ENCODE results near the gene PCDHGA1.
A peak's percentile ranks its signal among the peaks of the same experiment; 100 is the strongest.

PCDHGA1 gene

DNA sequence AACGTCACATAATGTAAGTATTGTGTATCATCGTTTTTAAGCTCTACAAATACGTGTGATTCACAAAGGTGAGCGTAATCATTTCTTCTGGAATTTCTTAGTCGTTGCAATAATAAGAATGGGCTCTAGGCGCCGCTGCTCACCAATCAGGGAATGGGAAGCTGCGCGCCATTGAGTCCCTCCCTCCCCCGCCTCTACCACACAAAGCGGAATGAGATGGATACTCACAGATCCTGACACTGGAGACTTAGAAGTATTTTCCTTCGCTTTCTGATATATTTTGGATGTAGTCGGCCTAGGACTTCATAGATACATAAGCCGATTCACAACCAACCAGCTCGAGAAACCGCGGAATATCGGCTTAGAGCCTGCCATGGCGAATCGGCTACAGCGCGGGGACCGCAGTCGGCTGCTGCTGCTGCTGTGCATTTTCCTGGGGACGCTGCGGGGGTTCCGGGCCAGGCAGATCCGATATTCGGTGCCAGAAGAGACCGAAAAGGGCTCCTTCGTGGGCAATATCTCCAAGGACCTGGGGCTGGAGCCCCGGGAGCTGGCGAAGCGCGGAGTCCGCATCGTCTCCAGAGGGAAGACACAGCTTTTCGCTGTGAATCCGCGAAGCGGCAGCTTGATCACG is 90.7 kb downstream of the PCDHGA1 start, which contains the start of gene PCDHGA11 (continued):
- TF ChIP-seq, protein P1, sequence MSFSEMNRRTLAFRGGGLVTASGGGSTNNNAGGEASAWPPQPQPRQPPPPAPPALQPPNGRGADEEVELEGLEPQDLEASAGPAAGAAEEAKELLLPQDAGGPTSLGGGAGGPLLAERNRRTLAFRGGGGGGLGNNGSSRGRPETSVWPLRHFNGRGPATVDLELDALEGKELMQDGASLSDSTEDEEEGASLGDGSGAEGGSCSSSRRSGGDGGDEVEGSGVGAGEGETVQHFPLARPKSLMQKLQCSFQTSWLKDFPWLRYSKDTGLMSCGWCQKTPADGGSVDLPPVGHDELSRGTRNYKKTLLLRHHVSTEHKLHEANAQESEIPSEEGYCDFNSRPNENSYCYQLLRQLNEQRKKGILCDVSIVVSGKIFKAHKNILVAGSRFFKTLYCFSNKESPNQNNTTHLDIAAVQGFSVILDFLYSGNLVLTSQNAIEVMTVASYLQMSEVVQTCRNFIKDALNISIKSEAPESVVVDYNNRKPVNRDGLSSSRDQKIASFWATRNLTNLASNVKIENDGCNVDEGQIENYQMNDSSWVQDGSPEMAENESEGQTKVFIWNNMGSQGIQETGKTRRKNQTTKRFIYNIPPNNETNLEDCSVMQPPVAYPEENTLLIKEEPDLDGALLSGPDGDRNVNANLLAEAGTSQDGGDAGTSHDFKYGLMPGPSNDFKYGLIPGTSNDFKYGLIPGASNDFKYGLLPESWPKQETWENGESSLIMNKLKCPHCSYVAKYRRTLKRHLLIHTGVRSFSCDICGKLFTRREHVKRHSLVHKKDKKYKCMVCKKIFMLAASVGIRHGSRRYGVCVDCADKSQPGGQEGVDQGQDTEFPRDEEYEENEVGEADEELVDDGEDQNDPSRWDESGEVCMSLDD (tag by site-specific recombination; IDR thresholded peaks at IDR 0.05) = no peak
- TF ChIP-seq, protein P2, sequence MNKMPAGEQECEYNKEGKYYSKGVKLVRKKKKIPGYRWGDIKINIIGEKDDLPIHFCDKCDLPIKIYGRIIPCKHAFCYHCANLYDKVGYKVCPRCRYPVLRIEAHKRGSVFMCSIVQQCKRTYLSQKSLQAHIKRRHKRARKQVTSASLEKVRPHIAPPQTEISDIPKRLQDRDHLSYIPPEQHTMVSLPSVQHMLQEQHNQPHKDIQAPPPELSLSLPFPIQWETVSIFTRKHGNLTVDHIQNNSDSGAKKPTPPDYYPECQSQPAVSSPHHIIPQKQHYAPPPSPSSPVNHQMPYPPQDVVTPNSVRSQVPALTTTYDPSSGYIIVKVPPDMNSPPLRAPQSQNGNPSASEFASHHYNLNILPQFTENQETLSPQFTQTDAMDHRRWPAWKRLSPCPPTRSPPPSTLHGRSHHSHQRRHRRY (tag by site-specific recombination; IDR thresholded peaks at IDR 0.05) = no peak
- no peak for TF ChIP-seq MEIS1 (CRISPR knock-in tag; IDR thresholded peaks at IDR 0.05; ENCODE audit: borderline replicate concordance)
- TF ChIP-seq, protein P3, sequence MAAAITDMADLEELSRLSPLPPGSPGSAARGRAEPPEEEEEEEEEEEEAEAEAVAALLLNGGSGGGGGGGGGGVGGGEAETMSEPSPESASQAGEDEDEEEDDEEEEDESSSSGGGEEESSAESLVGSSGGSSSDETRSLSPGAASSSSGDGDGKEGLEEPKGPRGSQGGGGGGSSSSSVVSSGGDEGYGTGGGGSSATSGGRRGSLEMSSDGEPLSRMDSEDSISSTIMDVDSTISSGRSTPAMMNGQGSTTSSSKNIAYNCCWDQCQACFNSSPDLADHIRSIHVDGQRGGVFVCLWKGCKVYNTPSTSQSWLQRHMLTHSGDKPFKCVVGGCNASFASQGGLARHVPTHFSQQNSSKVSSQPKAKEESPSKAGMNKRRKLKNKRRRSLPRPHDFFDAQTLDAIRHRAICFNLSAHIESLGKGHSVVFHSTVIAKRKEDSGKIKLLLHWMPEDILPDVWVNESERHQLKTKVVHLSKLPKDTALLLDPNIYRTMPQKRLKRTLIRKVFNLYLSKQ (tag by site-specific recombination; IDR thresholded peaks at IDR 0.05; ENCODE audit: borderline replicate concordance) = no peak
- TF ChIP-seq ZBTB20 (tag by site-specific recombination; IDR thresholded peaks at IDR 0.05) = peak; percentile 22; the same call in 1 of the 2 replicates
- no peak for TF ChIP-seq ZNF350 (tag by site-specific recombination; IDR thresholded peaks at IDR 0.05)
- TF ChIP-seq ZNF585B (tag by site-specific recombination; IDR thresholded peaks at IDR 0.05) = no peak
- TF ChIP-seq, protein P4, sequence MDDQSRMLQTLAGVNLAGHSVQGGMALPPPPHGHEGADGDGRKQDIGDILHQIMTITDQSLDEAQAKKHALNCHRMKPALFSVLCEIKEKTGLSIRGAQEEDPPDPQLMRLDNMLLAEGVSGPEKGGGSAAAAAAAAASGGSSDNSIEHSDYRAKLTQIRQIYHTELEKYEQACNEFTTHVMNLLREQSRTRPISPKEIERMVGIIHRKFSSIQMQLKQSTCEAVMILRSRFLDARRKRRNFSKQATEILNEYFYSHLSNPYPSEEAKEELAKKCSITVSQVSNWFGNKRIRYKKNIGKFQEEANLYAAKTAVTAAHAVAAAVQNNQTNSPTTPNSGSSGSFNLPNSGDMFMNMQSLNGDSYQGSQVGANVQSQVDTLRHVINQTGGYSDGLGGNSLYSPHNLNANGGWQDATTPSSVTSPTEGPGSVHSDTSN (CRISPR knock-in tag; IDR thresholded peaks at IDR 0.05) = no peak
- no peak for TF ChIP-seq ZNF214 (tag by site-specific recombination; IDR thresholded peaks at IDR 0.05; ENCODE audit: borderline replicate concordance)
- TF ChIP-seq, protein P5, sequence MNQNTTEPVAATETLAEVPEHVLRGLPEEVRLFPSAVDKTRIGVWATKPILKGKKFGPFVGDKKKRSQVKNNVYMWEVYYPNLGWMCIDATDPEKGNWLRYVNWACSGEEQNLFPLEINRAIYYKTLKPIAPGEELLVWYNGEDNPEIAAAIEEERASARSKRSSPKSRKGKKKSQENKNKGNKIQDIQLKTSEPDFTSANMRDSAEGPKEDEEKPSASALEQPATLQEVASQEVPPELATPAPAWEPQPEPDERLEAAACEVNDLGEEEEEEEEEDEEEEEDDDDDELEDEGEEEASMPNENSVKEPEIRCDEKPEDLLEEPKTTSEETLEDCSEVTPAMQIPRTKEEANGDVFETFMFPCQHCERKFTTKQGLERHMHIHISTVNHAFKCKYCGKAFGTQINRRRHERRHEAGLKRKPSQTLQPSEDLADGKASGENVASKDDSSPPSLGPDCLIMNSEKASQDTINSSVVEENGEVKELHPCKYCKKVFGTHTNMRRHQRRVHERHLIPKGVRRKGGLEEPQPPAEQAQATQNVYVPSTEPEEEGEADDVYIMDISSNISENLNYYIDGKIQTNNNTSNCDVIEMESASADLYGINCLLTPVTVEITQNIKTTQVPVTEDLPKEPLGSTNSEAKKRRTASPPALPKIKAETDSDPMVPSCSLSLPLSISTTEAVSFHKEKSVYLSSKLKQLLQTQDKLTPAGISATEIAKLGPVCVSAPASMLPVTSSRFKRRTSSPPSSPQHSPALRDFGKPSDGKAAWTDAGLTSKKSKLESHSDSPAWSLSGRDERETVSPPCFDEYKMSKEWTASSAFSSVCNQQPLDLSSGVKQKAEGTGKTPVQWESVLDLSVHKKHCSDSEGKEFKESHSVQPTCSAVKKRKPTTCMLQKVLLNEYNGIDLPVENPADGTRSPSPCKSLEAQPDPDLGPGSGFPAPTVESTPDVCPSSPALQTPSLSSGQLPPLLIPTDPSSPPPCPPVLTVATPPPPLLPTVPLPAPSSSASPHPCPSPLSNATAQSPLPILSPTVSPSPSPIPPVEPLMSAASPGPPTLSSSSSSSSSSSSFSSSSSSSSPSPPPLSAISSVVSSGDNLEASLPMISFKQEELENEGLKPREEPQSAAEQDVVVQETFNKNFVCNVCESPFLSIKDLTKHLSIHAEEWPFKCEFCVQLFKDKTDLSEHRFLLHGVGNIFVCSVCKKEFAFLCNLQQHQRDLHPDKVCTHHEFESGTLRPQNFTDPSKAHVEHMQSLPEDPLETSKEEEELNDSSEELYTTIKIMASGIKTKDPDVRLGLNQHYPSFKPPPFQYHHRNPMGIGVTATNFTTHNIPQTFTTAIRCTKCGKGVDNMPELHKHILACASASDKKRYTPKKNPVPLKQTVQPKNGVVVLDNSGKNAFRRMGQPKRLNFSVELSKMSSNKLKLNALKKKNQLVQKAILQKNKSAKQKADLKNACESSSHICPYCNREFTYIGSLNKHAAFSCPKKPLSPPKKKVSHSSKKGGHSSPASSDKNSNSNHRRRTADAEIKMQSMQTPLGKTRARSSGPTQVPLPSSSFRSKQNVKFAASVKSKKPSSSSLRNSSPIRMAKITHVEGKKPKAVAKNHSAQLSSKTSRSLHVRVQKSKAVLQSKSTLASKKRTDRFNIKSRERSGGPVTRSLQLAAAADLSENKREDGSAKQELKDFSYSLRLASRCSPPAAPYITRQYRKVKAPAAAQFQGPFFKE (tag by site-specific recombination; IDR thresholded peaks at IDR 0.05; ENCODE audit: borderline replicate concordance) = no peak
- no peak for TF ChIP-seq ZNF529 (tag by site-specific recombination; IDR thresholded peaks at IDR 0.05; ENCODE audit: insufficient replicate concordance)
- TF ChIP-seq ZNF138 (tag by site-specific recombination; IDR thresholded peaks at IDR 0.05; ENCODE audit: borderline replicate concordance) = no peak
- TF ChIP-seq ZNF133 (tag by site-specific recombination; IDR thresholded peaks at IDR 0.05) = no peak
- no peak for TF ChIP-seq ZNF354C (tag by site-specific recombination; IDR thresholded peaks at IDR 0.05; ENCODE audit: borderline replicate concordance, low read depth)
- no peak for TF ChIP-seq FEZF1 (tag by site-specific recombination; IDR thresholded peaks at IDR 0.05)
- TF ChIP-seq, protein P6, sequence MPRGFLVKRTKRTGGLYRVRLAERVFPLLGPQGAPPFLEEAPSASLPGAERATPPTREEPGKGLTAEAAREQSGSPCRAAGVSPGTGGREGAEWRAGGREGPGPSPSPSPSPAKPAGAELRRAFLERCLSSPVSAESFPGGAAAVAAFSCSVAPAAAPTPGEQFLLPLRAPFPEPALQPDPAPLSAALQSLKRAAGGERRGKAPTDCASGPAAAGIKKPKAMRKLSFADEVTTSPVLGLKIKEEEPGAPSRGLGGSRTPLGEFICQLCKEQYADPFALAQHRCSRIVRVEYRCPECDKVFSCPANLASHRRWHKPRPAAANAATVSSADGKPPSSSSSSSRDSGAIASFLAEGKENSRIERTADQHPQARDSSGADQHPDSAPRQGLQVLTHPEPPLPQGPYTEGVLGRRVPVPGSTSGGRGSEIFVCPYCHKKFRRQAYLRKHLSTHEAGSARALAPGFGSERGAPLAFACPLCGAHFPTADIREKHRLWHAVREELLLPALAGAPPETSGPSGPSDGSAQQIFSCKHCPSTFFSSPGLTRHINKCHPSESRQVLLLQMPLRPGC (tag by site-specific recombination; IDR thresholded peaks at IDR 0.05) = no peak
- no peak for TF ChIP-seq ZNF391 (tag by site-specific recombination; IDR thresholded peaks at IDR 0.05; ENCODE audit: borderline replicate concordance, low read depth)
- TF ChIP-seq BCL11B (tag by site-specific recombination; IDR thresholded peaks at IDR 0.05; ENCODE audit: low read depth) = no peak
- TF ChIP-seq, protein P7, sequence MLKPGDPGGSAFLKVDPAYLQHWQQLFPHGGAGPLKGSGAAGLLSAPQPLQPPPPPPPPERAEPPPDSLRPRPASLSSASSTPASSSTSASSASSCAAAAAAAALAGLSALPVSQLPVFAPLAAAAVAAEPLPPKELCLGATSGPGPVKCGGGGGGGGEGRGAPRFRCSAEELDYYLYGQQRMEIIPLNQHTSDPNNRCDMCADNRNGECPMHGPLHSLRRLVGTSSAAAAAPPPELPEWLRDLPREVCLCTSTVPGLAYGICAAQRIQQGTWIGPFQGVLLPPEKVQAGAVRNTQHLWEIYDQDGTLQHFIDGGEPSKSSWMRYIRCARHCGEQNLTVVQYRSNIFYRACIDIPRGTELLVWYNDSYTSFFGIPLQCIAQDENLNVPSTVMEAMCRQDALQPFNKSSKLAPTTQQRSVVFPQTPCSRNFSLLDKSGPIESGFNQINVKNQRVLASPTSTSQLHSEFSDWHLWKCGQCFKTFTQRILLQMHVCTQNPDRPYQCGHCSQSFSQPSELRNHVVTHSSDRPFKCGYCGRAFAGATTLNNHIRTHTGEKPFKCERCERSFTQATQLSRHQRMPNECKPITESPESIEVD (tag by site-specific recombination; IDR thresholded peaks at IDR 0.05) = no peak
- no peak for TF ChIP-seq ZNF76 (tag by site-specific recombination; IDR thresholded peaks at IDR 0.05; ENCODE audit: borderline replicate concordance, low read depth)
- TF ChIP-seq ZNF2 (tag by site-specific recombination; IDR thresholded peaks at IDR 0.05) = peak; percentile 70
- TF ChIP-seq HOXA7 (CRISPR knock-in tag; IDR thresholded peaks at IDR 0.05; ENCODE audit: borderline replicate concordance) = no peak
- TF ChIP-seq ZNF146 (tag by site-specific recombination; IDR thresholded peaks at IDR 0.05) = no peak
